HL-60 (cell line): ENCODE measurements around the gene RAB11FIP3.
"Not testable (repeated sequence)": the region's sequence is repeated elsewhere in the genome, so short reads cannot be mapped to it uniquely, and the experiment has no call there.

ENCODE experiments used
- DNase-seq, 2 experiments: peaks; one replicate each; pipeline ENCODE4 v3.0.0-alpha.2; 2010 to 2020; ENCODE audit warnings: low read depth in 1 of 2, low spot score in 1 of 2
- H3K27ac ChIP-seq: fragments of 250-450 bp; sonication (Bioruptor Pico); replicated peaks from 2 replicates; pipeline ENCODE4 v1.5.1; 2020; ENCODE audit warnings: mild to moderate bottlenecking, moderate library complexity
- H3K27me3 ChIP-seq: fragments of 250-450 bp; sonication (Bioruptor Pico); 2 replicates; pipeline ENCODE4 v1.5.1; 2021; ENCODE audit warnings: mild to moderate bottlenecking, moderate library complexity; ENCODE audit not compliant: insufficient read depth, poor library complexity, severe bottlenecking
- H3K4me3 ChIP-seq: replicated peaks from 2 replicates; pipeline ENCODE4 v1.5.1; 2011; ENCODE audit warnings: mild to moderate bottlenecking, control low read depth, low read length; ENCODE audit not compliant: insufficient read depth
- GABPA ChIP-seq: IDR thresholded peaks from 2 replicates; pipeline ENCODE4 v1.6.1; 2012; ENCODE audit warnings: low read depth
- POLR2AphosphoS5 ChIP-seq: IDR thresholded peaks from 2 replicates; pipeline ENCODE4 v1.6.1; 2012; ENCODE audit warnings: low read depth
- SPI1 ChIP-seq: IDR thresholded peaks from 2 replicates; pipeline ENCODE4 v1.6.1; 2012; ENCODE audit warnings: low read depth, mild to moderate bottlenecking, borderline replicate concordance
- TF ChIP-seq, protein P1 (sequence below): IDR thresholded peaks from 2 replicates; pipeline ENCODE4 v1.6.1; 2012; ENCODE audit warnings: low read depth; ENCODE audit not compliant: insufficient replicate concordance
- TF ChIP-seq, protein P2 (sequence below): IDR thresholded peaks from one replicate; pipeline ENCODE4 v1.5.1; 2011; ENCODE audit warnings: low read length, control low read depth, inconsistent platforms; ENCODE audit not compliant: insufficient read depth

The RAB11FIP3 gene

DNA sequence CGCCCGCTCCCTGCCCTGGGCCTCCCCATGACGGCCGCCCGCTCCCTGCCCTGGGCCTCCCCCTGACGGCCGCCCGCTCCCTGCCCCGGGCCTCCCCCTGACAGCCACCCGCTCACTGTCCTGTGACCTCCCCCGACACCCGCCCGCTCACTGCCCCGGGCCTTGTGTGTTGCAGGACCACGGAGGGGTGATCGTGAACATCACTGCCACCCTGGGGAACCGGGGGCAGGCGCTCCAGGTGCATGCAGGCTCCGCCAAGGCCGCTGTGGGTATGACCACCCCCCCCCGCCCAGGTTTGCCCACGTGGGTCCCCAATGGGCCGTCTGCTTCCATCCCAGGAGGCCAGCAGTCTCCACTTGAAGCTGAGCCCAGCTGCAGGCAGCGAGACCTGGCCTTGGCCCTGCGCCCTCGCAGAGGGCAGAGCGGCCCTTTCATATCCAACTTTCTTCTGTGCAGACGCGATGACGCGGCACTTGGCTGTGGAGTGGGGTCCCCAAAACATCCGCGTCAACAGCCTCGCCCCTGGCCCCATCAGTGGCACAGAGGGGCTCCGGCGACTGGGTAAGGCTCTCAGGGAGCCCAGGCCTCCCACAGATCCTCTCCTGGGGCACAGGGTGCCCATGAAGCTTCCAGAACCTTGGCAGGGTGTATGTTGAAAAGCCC, 14.8 kb upstream of the RAB11FIP3 start:
- DNase-seq, result no peak
- TF ChIP-seq SPI1, result no peak
- TF ChIP-seq POLR2AphosphoS5, result no peak
- TF ChIP-seq GABPA, result no peak
- TF ChIP-seq, protein P1, sequence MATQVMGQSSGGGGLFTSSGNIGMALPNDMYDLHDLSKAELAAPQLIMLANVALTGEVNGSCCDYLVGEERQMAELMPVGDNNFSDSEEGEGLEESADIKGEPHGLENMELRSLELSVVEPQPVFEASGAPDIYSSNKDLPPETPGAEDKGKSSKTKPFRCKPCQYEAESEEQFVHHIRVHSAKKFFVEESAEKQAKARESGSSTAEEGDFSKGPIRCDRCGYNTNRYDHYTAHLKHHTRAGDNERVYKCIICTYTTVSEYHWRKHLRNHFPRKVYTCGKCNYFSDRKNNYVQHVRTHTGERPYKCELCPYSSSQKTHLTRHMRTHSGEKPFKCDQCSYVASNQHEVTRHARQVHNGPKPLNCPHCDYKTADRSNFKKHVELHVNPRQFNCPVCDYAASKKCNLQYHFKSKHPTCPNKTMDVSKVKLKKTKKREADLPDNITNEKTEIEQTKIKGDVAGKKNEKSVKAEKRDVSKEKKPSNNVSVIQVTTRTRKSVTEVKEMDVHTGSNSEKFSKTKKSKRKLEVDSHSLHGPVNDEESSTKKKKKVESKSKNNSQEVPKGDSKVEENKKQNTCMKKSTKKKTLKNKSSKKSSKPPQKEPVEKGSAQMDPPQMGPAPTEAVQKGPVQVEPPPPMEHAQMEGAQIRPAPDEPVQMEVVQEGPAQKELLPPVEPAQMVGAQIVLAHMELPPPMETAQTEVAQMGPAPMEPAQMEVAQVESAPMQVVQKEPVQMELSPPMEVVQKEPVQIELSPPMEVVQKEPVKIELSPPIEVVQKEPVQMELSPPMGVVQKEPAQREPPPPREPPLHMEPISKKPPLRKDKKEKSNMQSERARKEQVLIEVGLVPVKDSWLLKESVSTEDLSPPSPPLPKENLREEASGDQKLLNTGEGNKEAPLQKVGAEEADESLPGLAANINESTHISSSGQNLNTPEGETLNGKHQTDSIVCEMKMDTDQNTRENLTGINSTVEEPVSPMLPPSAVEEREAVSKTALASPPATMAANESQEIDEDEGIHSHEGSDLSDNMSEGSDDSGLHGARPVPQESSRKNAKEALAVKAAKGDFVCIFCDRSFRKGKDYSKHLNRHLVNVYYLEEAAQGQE, result no peak
- TF ChIP-seq, protein P2, sequence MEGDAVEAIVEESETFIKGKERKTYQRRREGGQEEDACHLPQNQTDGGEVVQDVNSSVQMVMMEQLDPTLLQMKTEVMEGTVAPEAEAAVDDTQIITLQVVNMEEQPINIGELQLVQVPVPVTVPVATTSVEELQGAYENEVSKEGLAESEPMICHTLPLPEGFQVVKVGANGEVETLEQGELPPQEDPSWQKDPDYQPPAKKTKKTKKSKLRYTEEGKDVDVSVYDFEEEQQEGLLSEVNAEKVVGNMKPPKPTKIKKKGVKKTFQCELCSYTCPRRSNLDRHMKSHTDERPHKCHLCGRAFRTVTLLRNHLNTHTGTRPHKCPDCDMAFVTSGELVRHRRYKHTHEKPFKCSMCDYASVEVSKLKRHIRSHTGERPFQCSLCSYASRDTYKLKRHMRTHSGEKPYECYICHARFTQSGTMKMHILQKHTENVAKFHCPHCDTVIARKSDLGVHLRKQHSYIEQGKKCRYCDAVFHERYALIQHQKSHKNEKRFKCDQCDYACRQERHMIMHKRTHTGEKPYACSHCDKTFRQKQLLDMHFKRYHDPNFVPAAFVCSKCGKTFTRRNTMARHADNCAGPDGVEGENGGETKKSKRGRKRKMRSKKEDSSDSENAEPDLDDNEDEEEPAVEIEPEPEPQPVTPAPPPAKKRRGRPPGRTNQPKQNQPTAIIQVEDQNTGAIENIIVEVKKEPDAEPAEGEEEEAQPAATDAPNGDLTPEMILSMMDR, result no peak
- H3K27me3 ChIP-seq, result no peaks in the 10 kb centered on the region
- H3K27ac ChIP-seq, result no peak overlapping the region
- no peak overlapping the region for H3K4me3 ChIP-seq

DNA sequence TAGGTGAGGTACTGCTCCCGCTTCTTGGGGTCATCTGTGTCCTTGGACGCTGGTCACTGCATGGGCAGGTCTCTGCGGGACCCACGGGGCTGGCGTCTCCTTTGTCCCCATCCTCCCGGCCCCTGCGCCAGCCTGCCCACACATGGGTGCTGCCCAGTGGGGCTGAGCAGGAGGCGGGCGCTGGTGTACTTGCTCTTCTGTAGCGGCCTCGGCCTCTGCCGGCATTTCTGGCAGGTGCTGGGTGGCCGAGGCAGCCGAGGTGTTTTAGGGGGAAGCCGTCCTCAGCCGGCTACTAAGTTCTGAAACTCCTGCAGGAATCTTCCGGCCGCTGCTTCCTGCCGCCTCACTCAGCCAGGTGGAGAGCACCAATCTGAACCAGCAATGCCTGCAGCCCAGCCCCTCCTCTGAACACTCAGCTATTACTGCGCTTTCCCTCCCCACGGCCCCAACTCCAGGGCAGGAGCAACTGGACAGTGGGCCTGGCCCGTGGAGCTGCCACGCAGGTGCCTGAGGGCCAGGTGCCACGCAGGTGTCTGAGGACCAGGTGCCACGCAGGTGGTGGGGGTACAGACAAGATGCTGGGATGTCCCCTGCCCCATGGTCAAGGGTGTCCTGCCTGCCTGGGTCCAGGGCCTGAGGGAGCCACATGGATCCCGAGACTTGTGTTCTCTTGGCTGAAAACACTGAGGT, 13.7 kb upstream of the RAB11FIP3 start:
- DNase-seq, result no peak
- no peaks in the 10 kb centered on the region for H3K27me3 ChIP-seq
- TF ChIP-seq, protein P1, result no peak
- no peak for TF ChIP-seq POLR2AphosphoS5
- H3K4me3 ChIP-seq, result no peak overlapping the region
- no peak overlapping the region for H3K27ac ChIP-seq

DNA sequence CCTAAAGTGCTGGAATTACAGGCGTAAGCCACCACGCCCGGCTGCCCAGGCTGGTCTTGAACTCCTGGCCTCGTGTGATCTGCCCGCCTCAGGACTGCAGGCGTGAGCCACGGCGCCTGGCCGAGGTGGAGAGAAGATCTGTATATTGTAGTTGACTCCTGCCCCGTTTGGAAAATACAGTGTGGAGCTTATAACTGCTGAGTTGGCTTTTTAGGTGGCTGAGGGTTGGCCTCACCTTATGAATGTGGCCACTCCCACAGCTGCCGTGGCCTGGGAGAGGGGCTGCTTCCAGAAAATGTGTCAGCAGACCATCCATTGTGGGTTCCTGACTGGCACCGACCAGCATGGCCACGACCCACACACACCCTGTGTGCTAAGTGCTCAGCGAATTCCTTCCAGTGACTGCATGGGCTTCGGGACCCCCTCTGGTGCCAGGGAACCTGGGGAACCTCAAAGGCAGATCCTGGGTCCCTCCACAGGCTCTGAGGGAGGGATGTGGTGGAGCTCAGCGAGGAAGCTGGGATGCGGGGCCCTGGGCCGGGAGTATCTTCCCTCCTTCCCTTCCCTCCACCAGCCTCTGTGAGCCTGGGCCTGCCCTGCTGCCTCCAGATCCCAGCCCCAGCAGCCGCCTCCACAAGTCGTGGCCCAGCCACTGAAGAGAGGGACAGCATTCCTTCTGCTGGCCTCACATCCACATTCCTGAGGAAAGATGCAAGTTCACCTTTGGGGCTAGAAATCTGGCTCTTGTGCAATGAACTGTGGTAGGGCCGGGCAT, 10.9 kb upstream of the RAB11FIP3 start:
- H3K4me3 ChIP-seq, result no peak overlapping the region
- no peak overlapping the region for H3K27ac ChIP-seq
- TF ChIP-seq, protein P2, result no peak
- TF ChIP-seq POLR2AphosphoS5 (no peak), SPI1 (no peak)
- TF ChIP-seq, protein P1, result no peak
- DNase-seq, result no peak
- H3K27me3 ChIP-seq, result no peaks in the 10 kb centered on the region

DNA sequence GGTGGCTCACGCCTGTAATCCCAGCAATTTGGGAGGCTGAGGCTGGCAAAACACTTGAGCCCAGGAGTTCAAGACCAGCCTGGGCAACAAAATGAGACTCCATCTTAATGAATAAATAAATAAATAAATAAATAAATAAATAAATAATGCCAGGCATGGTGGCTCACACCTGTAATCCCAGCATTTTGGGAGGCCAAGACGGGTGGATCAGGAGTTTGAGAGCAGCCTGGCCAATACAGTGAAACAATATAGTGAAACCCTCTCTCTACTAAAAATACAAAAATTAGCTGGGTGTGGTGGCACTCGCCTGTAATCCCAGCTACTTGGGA, 10.3 kb upstream of the RAB11FIP3 start:
- not testable (repeated sequence) for H3K4me3 ChIP-seq, H3K27me3 ChIP-seq, H3K27ac ChIP-seq, DNase-seq

DNA sequence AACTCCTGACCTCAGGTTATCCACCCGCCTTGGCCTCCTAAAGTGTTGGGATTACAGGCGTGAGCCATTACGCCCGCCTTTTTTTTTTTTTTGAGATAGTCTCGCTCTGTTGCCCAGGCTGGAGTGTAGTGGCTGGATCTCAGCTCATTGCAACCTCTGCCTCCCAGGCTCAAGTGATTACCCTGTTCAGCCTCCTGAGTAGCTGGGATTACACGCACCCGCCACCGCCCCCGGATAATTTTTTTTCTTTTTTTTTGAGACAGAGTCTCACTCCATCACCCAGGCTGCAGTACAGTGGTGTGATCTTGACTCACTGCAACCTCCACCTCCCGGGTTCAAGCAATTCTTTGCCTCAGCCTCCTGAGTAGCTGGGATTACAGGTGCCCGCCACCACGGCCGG, 3.3 kb upstream of the RAB11FIP3 start:
- H3K4me3 ChIP-seq, H3K27ac ChIP-seq, DNase-seq: not testable (repeated sequence)
- H3K27me3 ChIP-seq, result peaks cover 11% of the 10 kb centered on the region
